Activated B cell treated with CpG ODN at 0.5 μM for 24 hours (primary cell): ENCODE measurements around the gene BMAL1. TPM values are rescaled to one million over a fixed set of nuclear protein-coding genes. Genes with fewer than 3 reads are reported as not detected.
"Not testable (repeated sequence)": the region's sequence is repeated elsewhere in the genome, so short reads cannot be mapped to it uniquely, and the experiment has no call there.

Experiments
- ATAC-seq: fragments of 200-7000 bp; cut with Tn5 transposase; one replicate; pipeline ENCODE4 v1.10.0; 2021; ENCODE audit warnings: low read depth, mild to moderate bottlenecking, moderate library complexity
- CTCF ChIA-PET: fragments of 350-600 bp; sonication (Branson Sonifier 250); formaldehyde crosslinking; loops from one replicate; lab custom pipeline; 2021; ENCODE audit warnings: antibody characterized with exemption; lab: Charles Lee
- POLR2A ChIA-PET: fragments of 350-600 bp; sonication (Branson Sonifier 250); formaldehyde crosslinking; loops from one replicate; lab custom pipeline; 2021; ENCODE audit warnings: antibody characterized with exemption; lab: Charles Lee
- DNase-seq: peaks from one replicate; pipeline ENCODE4 v3.0.0; 2022
- H3K27ac Mint-ChIP-seq: one replicate; pipeline ENCODE4 v1.8.0; 2020; ENCODE audit warnings: mixed read lengths
- H3K27me3 Mint-ChIP-seq: one replicate; pipeline ENCODE4 v1.8.0; 2021; ENCODE audit warnings: mixed read lengths
- H3K36me3 Mint-ChIP-seq: one replicate; pipeline ENCODE4 v1.8.0; 2021; ENCODE audit warnings: low read depth, mixed read lengths
- H3K4me1 Mint-ChIP-seq: one replicate; pipeline ENCODE4 v1.8.0; 2021; ENCODE audit warnings: mixed read lengths
- H3K4me3 Mint-ChIP-seq: one replicate; pipeline ENCODE4 v1.8.0; 2020; ENCODE audit warnings: mild to moderate bottlenecking, mixed read lengths
- H3K9me3 Mint-ChIP-seq: one replicate; pipeline ENCODE4 v1.8.0; 2020; ENCODE audit warnings: mixed read lengths
- CTCF ChIP-seq: fragments of 200-600 bp; IDR thresholded peaks from one replicate; pipeline ENCODE4 v1.8.0; 2022; ENCODE audit warnings: antibody characterized with exemption, mild to moderate bottlenecking
- intact Hi-C: fragments of 100-400 bp; cut with micrococcal nuclease; formaldehyde crosslinking; loops from one replicate; pipeline ENCODE4 v1.15.1; 2024
- total RNA-seq: library from RNA; stranded (reverse); gene quantifications from 2 replicates; pipeline ENCODE4 v1.2.3, GENCODE V29; 2022

Gene BMAL1
- total RNA-seq, 1 donor from 2014 or later = 30.1 TPM

GRCh38 chr11:13252438-13252837, 25.2 kb upstream of the BMAL1 start:
- no peaks in the 10 kb centered on the region for H3K9me3 Mint-ChIP-seq
- CTCF ChIA-PET = interaction anchor here (0.6 kb wide), 1 partner anchor 91 kb away, joined by 3 read pairs; no protein-coding TSS in a partner anchor

GRCh38 chr11:13256216-13256615, 21.4 kb upstream of the BMAL1 start:
- H3K36me3 Mint-ChIP-seq = no peaks in the 10 kb centered on the region
- DNase-seq (no peak), ATAC-seq (no peak)
- H3K4me3 Mint-ChIP-seq = no peak overlapping the region
- H3K27me3 Mint-ChIP-seq = peaks cover 11% of the 10 kb centered on the region
- no peaks in the 10 kb centered on the region for H3K9me3 Mint-ChIP-seq
- intact Hi-C loops = no loop called here
- POLR2A ChIA-PET = no interaction called here
- CTCF ChIA-PET = no interaction called here
- no peak overlapping the region for H3K27ac Mint-ChIP-seq
- H3K4me1 Mint-ChIP-seq = no peaks in the 10 kb centered on the region
- TF ChIP-seq CTCF = no peak

More at GRCh38 chr11:13252438-13252837, 25.2 kb upstream of the BMAL1 start:
- POLR2A ChIA-PET = no interaction called here
- intact Hi-C loops = loop anchor here (5.0 kb wide), 1 partner anchor 90 kb away; no protein-coding TSS in a partner anchor
- H3K27ac Mint-ChIP-seq = no peak overlapping the region
- no peaks in the 10 kb centered on the region for H3K36me3 Mint-ChIP-seq
- H3K27me3 Mint-ChIP-seq = peaks cover 6% of the 10 kb centered on the region
- no peak for TF ChIP-seq CTCF
- no peak for DNase-seq
- no peaks in the 10 kb centered on the region for H3K4me1 Mint-ChIP-seq
- no peak for ATAC-seq
- H3K4me3 Mint-ChIP-seq = no peak overlapping the region

- H3K4me1 Mint-ChIP-seq, DNase-seq, H3K36me3 Mint-ChIP-seq, H3K27ac Mint-ChIP-seq, H3K4me3 Mint-ChIP-seq, ATAC-seq, H3K9me3 Mint-ChIP-seq, CTCF ChIA-PET, intact Hi-C loops, POLR2A ChIA-PET: not testable (repeated sequence)
- H3K27me3 Mint-ChIP-seq = peaks cover 13% of the 10 kb centered on the region
Measured at GRCh38 chr11:13258061-13258460, 19.5 kb upstream of the BMAL1 start.

- H3K27me3 Mint-ChIP-seq = peaks cover 16% of the 10 kb centered on the region
- H3K9me3 Mint-ChIP-seq = no peaks in the 10 kb centered on the region
- CTCF ChIA-PET = no interaction called here
- no peak for ATAC-seq
- intact Hi-C loops = no loop called here
- TF ChIP-seq CTCF = no peak
- H3K4me3 Mint-ChIP-seq = no peak overlapping the region
- POLR2A ChIA-PET = no interaction called here
- H3K4me1 Mint-ChIP-seq = no peaks in the 10 kb centered on the region
- H3K27ac Mint-ChIP-seq = no peak overlapping the region
- no peaks in the 10 kb centered on the region for H3K36me3 Mint-ChIP-seq
- no peak for DNase-seq
Measured at GRCh38 chr11:13258855-13259254, 18.7 kb upstream of the BMAL1 start.

- ChIA-PET CTCF (no interaction called here), POLR2A (no interaction called here)
- Mint-ChIP-seq H3K4me3 (no peak overlapping the region), H3K36me3 (no peaks in the 10 kb centered on the region), H3K27me3 (peaks cover 18% of the 10 kb centered on the region), H3K27ac (no peak overlapping the region), H3K4me1 (no peaks in the 10 kb centered on the region), H3K9me3 (no peaks in the 10 kb centered on the region)
- no peak for DNase-seq
- intact Hi-C loops = no loop called here
- no peak for ATAC-seq
- no peak for TF ChIP-seq CTCF
Measured at GRCh38 chr11:13259374-13259773, 18.2 kb upstream of the BMAL1 start.
